Heart left ventricle (tissue), 16 donors: ENCODE measurements around the gene SLIT1. TPM values are rescaled to one million over a fixed set of nuclear protein-coding genes. Genes with fewer than 3 reads are reported as not detected.

Source experiments
- ATAC-seq, 4 donors: fragments of 200-7000 bp; cut with Tn5 transposase; one replicate each; pipeline ENCODE4 v1.9.1; 2020 to 2022; ENCODE audit warnings: moderate library complexity in 4 of 4, mild to moderate bottlenecking in 3 of 4, moderate number of reproducible peaks in 1 of 4
- DNase-seq, 5 donors: peaks; one replicate each; pipeline ENCODE4 v3.0.0-alpha.2; 2020
- H3K27ac ChIP-seq, 12 donors: fragments of 200-600 bp; sonication (generic) in 4 of 12; one replicate each; pipeline versions ENCODE4 v1.5.0 to v1.8.0; 2016 to 2022; ENCODE audit warnings: mild to moderate bottlenecking in 2 of 12
- H3K27me3 ChIP-seq, 9 donors: fragments of 200-600 bp; sonication (generic) in 2 of 9; one replicate each; pipeline versions ENCODE4 v1.5.1 to v1.8.0; 2016 to 2022; ENCODE audit warnings: mild to moderate bottlenecking in 3 of 9
- H3K36me3 ChIP-seq, 9 donors: fragments of 200-600 bp; sonication (generic) in 2 of 9; one replicate each; pipeline versions ENCODE4 v1.5.0 to v1.8.0; 2018 to 2022; ENCODE audit warnings: mild to moderate bottlenecking in 2 of 9
- H3K4me1 ChIP-seq, 12 donors: fragments of 200-600 bp; sonication (generic) in 4 of 12; one replicate each; pipeline versions ENCODE4 v1.5.0 to v1.8.0; 2016 to 2022; ENCODE audit warnings: mild to moderate bottlenecking in 3 of 12
- H3K4me3 ChIP-seq, 12 donors: fragments of 200-600 bp; sonication (generic) in 4 of 12; one replicate each; pipeline versions ENCODE4 v1.5.0 to v1.8.0; 2017 to 2022; ENCODE audit warnings: mild to moderate bottlenecking in 9 of 12, moderate library complexity in 4 of 12
- H3K9me3 ChIP-seq, 12 donors: fragments of 200-600 bp; sonication (generic) in 4 of 12; one replicate each; pipeline versions ENCODE4 v1.5.0 to v1.8.0; 2016 to 2022; ENCODE audit warnings: mild to moderate bottlenecking in 1 of 12
- CTCF ChIP-seq, 12 donors: fragments of 200-600 bp; sonication (generic) in 4 of 12; IDR thresholded peaks; one replicate each; pipeline versions ENCODE4 v1.5.0 to v1.8.0; 2018 to 2022; ENCODE audit warnings: antibody characterized with exemption in 12 of 12, mild to moderate bottlenecking in 5 of 12
- POLR2A ChIP-seq, 2 donors: fragments of 450-650 bp; IDR thresholded peaks; one replicate each; pipeline ENCODE4 v1.6.1; 2017; ENCODE audit warnings: antibody characterized with exemption in 2 of 2, mild to moderate bottlenecking in 2 of 2, moderate library complexity in 2 of 2
- WGBS, 4 donors: extraction: QIAGEN DNeasy Blood & Tissue Kit in 2 of 4; methylation state at CpG; one replicate each; pipeline versions ENCODE4 v1.1.5 to v1.1.7; 2013 to 2018; 5-methylcytosine and 5-hydroxymethylcytosine counted together
- intact Hi-C, 10 donors: fragments of 100-400 bp; cut with DNase I; formaldehyde crosslinking; loops; one replicate each; pipeline versions ENCODE4 v1.11.1 to v1.14.2; 2022
- polyA plus RNA-seq, 2 donors: library from polyadenylated mRNA; stranded (reverse); fragments of 200-250 nt; gene quantifications; one replicate each; pipeline ENCODE4 v1.2.3, GENCODE V29; 2013
- total RNA-seq, 9 donors: library from RNA; depleted of rRNA in 2 of 9; stranded (reverse); fragments of >200 nt in 2 of 9; fragmentation: NEBNext Ultra II Directional in 3 of 9; extraction: Animal tissue kit (Norgen Biotek cat#: 25700) in 3 of 9; gene quantifications; one replicate each; pipeline versions ENCODE4 v1.1.0 to v1.2.4, GENCODE V29; 2016 to 2023
- donor health status: ischemic (EF 13 %, LVEDD 7.1; RV severe dilation, severe dysfunction).
- donor health status: healthy with polysubstance abuse.
- donor health status: DM: no; HTN: yes; CAD: no.
- donor health status: DM: no; HTN: no; CAD: no.
- donor health status: ischemic (EF 25% LVEDD 6.9; RV normal size, moderate dysfunction).
- donor health status: ischemic (EF 25% LVEDD 5.7; RV mildly dilated, moderate dysfunction).
- donor health status: healthy.
- donor health status: DM: yes; HTN: yes; CAD: no.
- donor health status: ischemic (EF 35%, LVEDD 5.7; RV mildly dilated, moderate dysfunction).
- donor health status: nonischemic (EF 11% LVEDD 7.7; RV severe dilation, severe dysfunction).
- donor health status: DM: yes; HTN: yes; CAD: no.
- donor health status: PGD.
- donor health status: ischemic (EF 29% LVEDD 5.4; RV normal size, mild dysfunction).
- donor health status: nonischemic (EF 23%, LVEDD 6.1; RV moderate dilation, normal function).

Gene SLIT1
- total and polyA plus RNA-seq, 11 donors: 0.04 to 0.61 (median 0.12) TPM

DNA sequence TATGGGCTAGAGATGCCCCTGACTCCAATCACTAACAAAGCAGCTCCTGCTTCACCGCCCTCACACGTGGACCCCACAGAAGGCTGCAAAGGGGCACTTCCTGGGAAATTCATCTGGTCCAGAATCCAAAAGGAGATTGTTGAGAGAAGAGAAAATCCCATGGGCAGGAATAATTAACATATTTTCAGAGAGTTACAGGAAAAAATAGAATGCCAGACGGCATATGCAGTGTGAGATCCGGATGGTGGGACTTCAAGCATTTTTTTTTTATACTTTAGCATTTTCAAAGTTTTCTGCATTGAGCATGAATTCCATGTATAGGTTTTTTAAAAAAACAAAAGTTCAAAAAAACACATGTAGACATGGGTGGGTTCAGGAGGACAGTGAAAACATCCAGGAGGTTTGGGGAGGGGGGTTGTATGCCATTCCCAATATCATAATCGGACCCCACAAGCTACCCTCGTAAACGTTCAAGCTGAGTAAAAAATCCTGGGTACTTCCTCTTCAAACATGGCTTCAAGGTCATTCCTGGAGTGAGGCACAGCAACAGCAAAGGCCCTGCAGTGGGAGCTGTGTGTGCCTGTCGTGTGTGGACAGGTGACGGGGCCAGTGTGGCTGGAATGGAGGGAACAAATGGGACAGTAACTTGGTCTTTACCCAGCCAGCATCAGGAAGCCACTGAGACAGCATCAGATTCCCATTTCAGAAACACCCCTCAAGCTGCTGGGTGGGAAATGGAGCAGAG, 128.1 kb downstream of the SLIT1 start:
- Histone ChIP-seq H3K4me1 (peaks cover 0 to 6% (median 0%) of the 10 kb centered on the region in 12 donors), H3K36me3 (no peaks in the 10 kb centered on the region), H3K27ac (no peak overlapping the region), H3K4me3 (no peak overlapping the region), H3K9me3 (no peaks in the 10 kb centered on the region), H3K27me3 (no peaks in the 10 kb centered on the region)
- TF ChIP-seq CTCF (IDR thresholded peaks at IDR 0.05): no peak
- WGBS, 4 donors: 77 to 83% (median 80%) methylated on average over 9 of the region's 9 CpGs
- DNase-seq (peak in 1 of 5 donors; percentile 15), ATAC-seq (no peak)
- intact Hi-C loops: no loop called here

GRCh38 chr10:97056003-97056630, 129.6 kb downstream of the SLIT1 start:
- intact Hi-C loops: no loop called here
- Histone ChIP-seq H3K27me3 (no peaks in the 10 kb centered on the region), H3K4me1 (peaks cover 0 to 6% (median 0%) of the 10 kb centered on the region in 12 donors), H3K9me3 (no peaks in the 10 kb centered on the region), H3K27ac (no peak overlapping the region), H3K36me3 (no peaks in the 10 kb centered on the region), H3K4me3 (no peak overlapping the region)
- WGBS, 4 donors: 88 to 91% (median 89%) methylated on average over 10 to 12 of the region's 12 CpGs
- DNase-seq: peak in 1 of 5 donors; percentile 15
- no peak for TF ChIP-seq CTCF (IDR thresholded peaks at IDR 0.05)
- no peak for TF ChIP-seq POLR2A (IDR thresholded peaks at IDR 0.05)
- ATAC-seq: no peak

GRCh38 chr10:97053276-97053675, 132.5 kb downstream of the SLIT1 start:
- TF ChIP-seq POLR2A (IDR thresholded peaks at IDR 0.05) (no peak), CTCF (IDR thresholded peaks at IDR 0.05) (no peak)

GRCh38 chr10:97050956-97051496, 134.7 kb downstream of the SLIT1 start:
- no peaks in the 10 kb centered on the region for H3K27me3 ChIP-seq
- WGBS, 4 donors: 73 to 85% (median 81%) methylated on average over 4 of the region's 4 CpGs
- no peak for DNase-seq
- H3K9me3 ChIP-seq: no peaks in the 10 kb centered on the region
- H3K4me1 ChIP-seq: no peaks in the 10 kb centered on the region
- no peak overlapping the region for H3K4me3 ChIP-seq
- TF ChIP-seq CTCF (IDR thresholded peaks at IDR 0.05): no peak
- no peak for TF ChIP-seq POLR2A (IDR thresholded peaks at IDR 0.05)
- ATAC-seq: no peak
- no peak overlapping the region for H3K27ac ChIP-seq
- intact Hi-C loops: no loop called here
- H3K36me3 ChIP-seq: no peaks in the 10 kb centered on the region

More at GRCh38 chr10:97053276-97053675, 132.5 kb downstream of the SLIT1 start:
- Histone ChIP-seq H3K27ac (no peak overlapping the region), H3K4me1 (peaks cover 0 to 5% (median 0%) of the 10 kb centered on the region in 12 donors), H3K27me3 (no peaks in the 10 kb centered on the region), H3K4me3 (no peak overlapping the region), H3K9me3 (no peaks in the 10 kb centered on the region), H3K36me3 (no peaks in the 10 kb centered on the region)
- no peak for ATAC-seq
- 63 to 80% (median 77%) methylated on average over 2 of the region's 2 CpGs for WGBS, 4 donors
- DNase-seq: no peak
- intact Hi-C loops: no loop called here
